ENCODE data around the gene KRTAP10-3.
"Not testable (repeated sequence)": the region's sequence is repeated elsewhere in the genome, so short reads cannot be mapped to it uniquely, and the experiment has no call there.

Gene KRTAP10-3

GRCh38 chr21:44550807-44551206 lies 7.8 kb downstream of the KRTAP10-3 start:
- FAIRE-seq: no peak
- no peak for TF ChIP-seq PAX5 (IDR thresholded peaks at IDR 0.05; ENCODE audit: insufficient read depth, low read length, severe bottlenecking)
- no peak for TF ChIP-seq SPI1 (IDR thresholded peaks at IDR 0.05; ENCODE audit: low read depth, low read length)
- TF ChIP-seq POLR2AphosphoS5 (IDR thresholded peaks at IDR 0.05; ENCODE audit: low read depth, low read length): no peak
- TF ChIP-seq POLR2A (IDR thresholded peaks at IDR 0.05; ENCODE audit: low read depth, low read length): no peak
- no peak for TF ChIP-seq POU2F2 (IDR thresholded peaks at IDR 0.05; ENCODE audit: low read depth, low read length)
- TF ChIP-seq TAF1 (IDR thresholded peaks at IDR 0.05; ENCODE audit: low read depth, low read length): no peak
- no peak for DNase-seq (ENCODE audit: insufficient read length, low spot score)

GRCh38 chr21:44550285-44550684 lies 8.3 kb downstream of the KRTAP10-3 start:
- DNase-seq (ENCODE audit: insufficient read length, low spot score); FAIRE-seq: not testable (repeated sequence)

DNA sequence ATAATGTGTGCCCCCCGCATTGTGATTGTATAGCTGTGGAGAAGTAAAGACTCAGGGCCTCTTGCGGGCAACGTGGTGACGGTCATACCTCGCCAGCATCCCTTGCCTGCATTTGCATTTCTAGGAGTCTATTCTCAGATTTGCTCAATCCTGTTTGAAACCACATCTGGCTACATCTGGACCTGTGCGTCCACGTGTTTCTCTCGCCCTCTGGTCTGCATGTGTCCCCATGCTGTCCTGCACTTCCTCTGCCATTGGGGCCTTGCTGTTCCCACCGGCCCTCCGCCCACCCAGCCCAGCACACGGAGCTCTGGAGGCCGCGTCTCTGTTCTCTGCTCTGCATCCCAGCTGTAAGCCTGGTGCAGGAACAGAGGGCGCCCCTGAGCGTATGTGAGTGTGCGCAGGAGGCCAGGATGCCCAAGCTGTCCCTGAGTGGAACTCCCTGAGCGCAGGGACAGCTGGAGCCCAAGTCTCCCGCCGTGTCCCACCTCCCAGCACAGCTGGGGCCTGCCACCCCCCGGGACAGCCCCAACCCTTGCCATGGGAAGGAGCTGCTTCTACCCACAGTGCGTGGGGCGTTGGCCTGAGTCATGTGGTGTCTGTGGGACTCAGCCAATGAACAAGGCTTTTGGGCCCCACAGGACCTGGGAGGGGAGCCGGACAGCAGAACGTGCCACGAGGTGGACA lies 8.9 kb downstream of the KRTAP10-3 start:
- FAIRE-seq (no peak), DNase-seq (ENCODE audit: insufficient read length, low spot score) (no peak)
- no peak for TF ChIP-seq POLR2AphosphoS5 (IDR thresholded peaks at IDR 0.05; ENCODE audit: low read depth, low read length)
- TF ChIP-seq TAF1 (IDR thresholded peaks at IDR 0.05; ENCODE audit: low read depth, low read length): no peak
- TF ChIP-seq POU2F2 (IDR thresholded peaks at IDR 0.05; ENCODE audit: low read depth, low read length): no peak
- TF ChIP-seq POLR2A (IDR thresholded peaks at IDR 0.05; ENCODE audit: low read depth, low read length): no peak
- no peak for TF ChIP-seq SPI1 (IDR thresholded peaks at IDR 0.05; ENCODE audit: low read depth, low read length)
- TF ChIP-seq PAX5 (IDR thresholded peaks at IDR 0.05; ENCODE audit: insufficient read depth, low read length, severe bottlenecking): no peak

DNA sequence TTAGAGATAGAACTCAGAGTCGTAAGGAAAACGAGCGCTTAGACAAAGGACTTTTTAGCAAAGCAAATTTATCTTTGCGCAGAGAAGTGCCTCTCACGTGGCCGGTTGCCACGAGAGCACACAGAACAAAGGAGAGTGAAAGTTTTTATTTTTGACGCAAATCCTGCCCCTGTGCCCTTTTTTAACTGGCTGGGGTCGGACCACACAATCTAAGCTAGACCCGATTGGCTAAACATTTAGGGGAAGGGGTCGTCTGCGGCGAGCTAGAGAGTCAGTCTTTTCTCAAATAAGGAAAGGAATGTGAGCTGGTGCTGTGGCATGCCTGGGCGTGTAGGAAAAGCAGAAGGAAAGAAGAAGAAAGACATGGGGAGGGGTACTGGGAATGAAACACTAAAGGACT lies 9.7 kb downstream of the KRTAP10-3 start:
- FAIRE-seq: no peak
- TF ChIP-seq POLR2AphosphoS5 (IDR thresholded peaks at IDR 0.05; ENCODE audit: low read depth, low read length) (no peak), POLR2A (IDR thresholded peaks at IDR 0.05; ENCODE audit: low read depth, low read length) (no peak), PAX5 (IDR thresholded peaks at IDR 0.05; ENCODE audit: insufficient read depth, low read length, severe bottlenecking) (no peak), POU2F2 (IDR thresholded peaks at IDR 0.05; ENCODE audit: low read depth, low read length) (no peak), SPI1 (IDR thresholded peaks at IDR 0.05; ENCODE audit: low read depth, low read length) (no peak), TAF1 (IDR thresholded peaks at IDR 0.05; ENCODE audit: low read depth, low read length) (no peak)
- DNase-seq (ENCODE audit: insufficient read length, low spot score): no peak

DNA sequence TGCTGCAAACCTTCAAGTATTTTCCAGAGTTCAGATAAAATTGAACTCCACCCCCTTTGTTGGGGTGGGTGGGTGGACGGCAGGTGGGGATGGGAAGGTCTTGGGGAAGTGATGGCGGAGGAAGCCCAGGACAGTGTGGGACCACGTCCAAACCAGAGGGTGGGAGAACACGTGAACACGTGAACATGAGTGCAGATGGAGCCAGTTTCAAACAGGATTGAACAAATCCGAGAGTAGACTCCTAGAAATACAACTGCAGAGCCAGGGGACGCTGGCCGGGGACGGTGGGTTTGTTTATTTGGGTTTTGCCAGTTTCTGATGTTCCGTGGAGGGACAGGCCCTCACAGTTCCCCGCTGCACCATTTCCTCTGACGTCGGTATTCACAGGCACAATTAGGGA lies 10.2 kb downstream of the KRTAP10-3 start:
- no peak for FAIRE-seq
- DNase-seq (ENCODE audit: insufficient read length, low spot score): no peak
- TF ChIP-seq PAX5 (IDR thresholded peaks at IDR 0.05; ENCODE audit: insufficient read depth, low read length, severe bottlenecking): no peak
- no peak for TF ChIP-seq POU2F2 (IDR thresholded peaks at IDR 0.05; ENCODE audit: low read depth, low read length)
- no peak for TF ChIP-seq SPI1 (IDR thresholded peaks at IDR 0.05; ENCODE audit: low read depth, low read length)
- no peak for TF ChIP-seq POLR2AphosphoS5 (IDR thresholded peaks at IDR 0.05; ENCODE audit: low read depth, low read length)
- no peak for TF ChIP-seq POLR2A (IDR thresholded peaks at IDR 0.05; ENCODE audit: low read depth, low read length)
- no peak for TF ChIP-seq TAF1 (IDR thresholded peaks at IDR 0.05; ENCODE audit: low read depth, low read length)

GRCh38 chr21:44547656-44548331 lies 10.8 kb downstream of the KRTAP10-3 start:
- DNase-seq (ENCODE audit: insufficient read length, low spot score): no peak
- FAIRE-seq: no peak
- no peak for TF ChIP-seq PAX5 (IDR thresholded peaks at IDR 0.05; ENCODE audit: insufficient read depth, low read length, severe bottlenecking)
- TF ChIP-seq TAF1 (IDR thresholded peaks at IDR 0.05; ENCODE audit: low read depth, low read length): no peak
- no peak for TF ChIP-seq POLR2A (IDR thresholded peaks at IDR 0.05; ENCODE audit: low read depth, low read length)
- no peak for TF ChIP-seq POLR2AphosphoS5 (IDR thresholded peaks at IDR 0.05; ENCODE audit: low read depth, low read length)
- no peak for TF ChIP-seq POU2F2 (IDR thresholded peaks at IDR 0.05; ENCODE audit: low read depth, low read length)
- TF ChIP-seq SPI1 (IDR thresholded peaks at IDR 0.05; ENCODE audit: low read depth, low read length): no peak

DNA sequence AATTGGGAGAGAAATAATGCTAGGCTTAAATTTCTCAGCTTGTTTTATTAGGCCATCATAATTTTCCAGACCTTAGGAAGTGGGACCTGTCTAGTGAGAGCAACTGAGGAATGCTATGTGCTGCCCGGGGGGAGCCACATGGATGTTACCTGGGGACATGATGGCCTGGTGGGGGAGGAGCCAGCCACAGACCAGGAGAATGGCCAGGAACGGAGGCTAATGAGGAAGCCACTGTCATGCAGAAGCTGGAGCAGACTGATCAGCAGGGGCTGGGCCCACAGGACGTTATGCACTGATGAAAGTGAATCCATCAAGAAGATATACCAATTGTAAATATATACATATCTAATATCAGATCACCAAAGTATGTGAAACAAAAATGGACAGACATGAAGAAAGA lies 14.0 kb downstream of the KRTAP10-3 start:
- FAIRE-seq: no peak
- DNase-seq (ENCODE audit: insufficient read length, low spot score): no peak
- no peak for TF ChIP-seq POLR2AphosphoS5 (IDR thresholded peaks at IDR 0.05; ENCODE audit: low read depth, low read length)
- no peak for TF ChIP-seq PAX5 (IDR thresholded peaks at IDR 0.05; ENCODE audit: insufficient read depth, low read length, severe bottlenecking)
- TF ChIP-seq POU2F2 (IDR thresholded peaks at IDR 0.05; ENCODE audit: low read depth, low read length): no peak
- no peak for TF ChIP-seq TAF1 (IDR thresholded peaks at IDR 0.05; ENCODE audit: low read depth, low read length)
- TF ChIP-seq SPI1 (IDR thresholded peaks at IDR 0.05; ENCODE audit: low read depth, low read length): no peak
- no peak for TF ChIP-seq POLR2A (IDR thresholded peaks at IDR 0.05; ENCODE audit: low read depth, low read length)

GRCh38 chr21:44542716-44543115 lies 15.9 kb downstream of the KRTAP10-3 start:
- FAIRE-seq: no peak
- DNase-seq (ENCODE audit: insufficient read length, low spot score): no peak
- TF ChIP-seq POLR2AphosphoS5 (IDR thresholded peaks at IDR 0.05; ENCODE audit: low read depth, low read length): no peak
- TF ChIP-seq POLR2A (IDR thresholded peaks at IDR 0.05; ENCODE audit: low read depth, low read length): no peak
- no peak for TF ChIP-seq TAF1 (IDR thresholded peaks at IDR 0.05; ENCODE audit: low read depth, low read length)
- no peak for TF ChIP-seq POU2F2 (IDR thresholded peaks at IDR 0.05; ENCODE audit: low read depth, low read length)
- TF ChIP-seq PAX5 (IDR thresholded peaks at IDR 0.05; ENCODE audit: insufficient read depth, low read length, severe bottlenecking): no peak
- TF ChIP-seq SPI1 (IDR thresholded peaks at IDR 0.05; ENCODE audit: low read depth, low read length): no peak

GRCh38 chr21:44540741-44541288 lies 17.8 kb downstream of the KRTAP10-3 start:
- TF ChIP-seq POLR2A (IDR thresholded peaks at IDR 0.05; ENCODE audit: low read depth, low read length) (no peak), SPI1 (IDR thresholded peaks at IDR 0.05; ENCODE audit: low read depth, low read length) (no peak), PAX5 (IDR thresholded peaks at IDR 0.05; ENCODE audit: insufficient read depth, low read length, severe bottlenecking) (no peak), POU2F2 (IDR thresholded peaks at IDR 0.05; ENCODE audit: low read depth, low read length) (no peak), POLR2AphosphoS5 (IDR thresholded peaks at IDR 0.05; ENCODE audit: low read depth, low read length) (no peak), TAF1 (IDR thresholded peaks at IDR 0.05; ENCODE audit: low read depth, low read length) (no peak)
- FAIRE-seq (no peak), DNase-seq (ENCODE audit: insufficient read length, low spot score) (no peak)
